ENCODE data around the gene TOR4A. TPM values are rescaled to one million over a fixed set of nuclear protein-coding genes. Genes with fewer than 3 reads are reported as not detected.

The TOR4A gene
- total RNA-seq, 2 experiments from 2014 or later: 11.7 to 22.3 TPM

- H3K9me2 ChIP-seq (ENCODE audit: insufficient read depth, low read length): no peaks in the 10 kb centered on the region
- intact Hi-C loops (cut with micrococcal nuclease; ENCODE audit: unreplicated experiment): no loop called here
- ChIA-PET CTCF (ENCODE audit: unreplicated experiment) (interaction anchor here (0.6 kb wide), 1 partner anchor 90 kb away, joined by 8 read pairs; no protein-coding TSS in a partner anchor), POLR2A (interaction anchor here (1.0 to 4.4 kb wide), 4 partner anchors 10 to 22 kb away, joined by 3 to 26 read pairs (median 8); partner anchors contain the start of gene TUBB4B)
- H3K9me3 ChIP-seq (ENCODE audit: low read length): no peaks in the 10 kb centered on the region
- peak; percentile 76 for DNase-seq (ENCODE audit: low spot score)
- peak overlapping the region; percentile 98 for H3K4me3 ChIP-seq (ENCODE audit: low read depth, low read length, poor library complexity, severe bottlenecking)
- peaks cover 43% of the 10 kb centered on the region for H3K4me1 ChIP-seq (ENCODE audit: insufficient read depth, low read length, poor library complexity, severe bottlenecking)
- peaks cover 20% of the 10 kb centered on the region for H3K79me2 ChIP-seq (ENCODE audit: insufficient read depth, low read depth, low read length)
- peak overlapping the region; percentile 94 for H3K4me2 ChIP-seq (ENCODE audit: low read length)
- H3K27ac ChIP-seq (ENCODE audit: low read depth, low read length, poor library complexity, severe bottlenecking): peak overlapping the region; percentile 58
- H3K36me3 ChIP-seq (ENCODE audit: insufficient read depth, low read length): peaks cover 20% of the 10 kb centered on the region; the same call in 1 of the 2 replicates
- peaks cover 5% of the 10 kb centered on the region; the same call in 1 of the 2 replicates for H4K20me1 ChIP-seq (ENCODE audit: insufficient read depth, low read length)
- H2AFZ ChIP-seq (ENCODE audit: low read length): no peak overlapping the region
- TF ChIP-seq EZH2phosphoT487 (IDR thresholded peaks at IDR 0.05; ENCODE audit: borderline replicate concordance, low read depth, low read length): no peak
- TF ChIP-seq CTCF (conservative IDR thresholded peaks at IDR 0.05; ENCODE audit: low read length): no peak
- BruUV-seq (replicated peaks): no TSS peak
These were observed 24.7 kb upstream of the TOR4A start for GRCh38 chr9:137252555-137253506.

GRCh38 chr9:137253717-137254623 is 23.6 kb upstream of the TOR4A start:
- Histone ChIP-seq H3K79me2 (ENCODE audit: insufficient read depth, low read depth, low read length) (peaks cover 23% of the 10 kb centered on the region), H4K20me1 (ENCODE audit: insufficient read depth, low read length) (peaks cover 5% of the 10 kb centered on the region; the same call in 1 of the 2 replicates), H3K36me3 (ENCODE audit: insufficient read depth, low read length) (peaks cover 32% of the 10 kb centered on the region), H3K4me2 (ENCODE audit: low read length) (peak overlapping the region; percentile 94), H3K4me1 (ENCODE audit: insufficient read depth, low read length, poor library complexity, severe bottlenecking) (peaks cover 53% of the 10 kb centered on the region), H3K27ac (ENCODE audit: low read depth, low read length, poor library complexity, severe bottlenecking) (peak overlapping the region; percentile 58), H3K9me2 (ENCODE audit: insufficient read depth, low read length) (no peaks in the 10 kb centered on the region), H3K4me3 (ENCODE audit: low read depth, low read length, poor library complexity, severe bottlenecking) (peak overlapping the region; percentile 98), H3K9me3 (ENCODE audit: low read length) (no peaks in the 10 kb centered on the region), H2AFZ (ENCODE audit: low read length) (no peak overlapping the region; the same call in 1 of the 2 replicates)
- intact Hi-C loops (cut with micrococcal nuclease; ENCODE audit: unreplicated experiment): no loop called here
- CTCF ChIA-PET (ENCODE audit: unreplicated experiment): interaction anchor here (0.6 kb wide), 1 partner anchor 190 kb away, joined by 3 read pairs; no protein-coding TSS in a partner anchor
- TF ChIP-seq EZH2phosphoT487 (IDR thresholded peaks at IDR 0.05; ENCODE audit: borderline replicate concordance, low read depth, low read length): no peak
- TF ChIP-seq CTCF (conservative IDR thresholded peaks at IDR 0.05; ENCODE audit: low read length): no peak
- BruUV-seq (replicated peaks): no TSS peak
- no peak for DNase-seq (ENCODE audit: low spot score)
- POLR2A ChIA-PET: interaction anchor here (0.7 to 4.4 kb wide), 9 partner anchors 12 to 124 kb away, joined by 3 to 26 read pairs (median 4); partner anchors contain the start of gene TUBB4B
